Peyer's patch (tissue), 4 donors: ENCODE data around the gene WFDC12. TPM values are rescaled to one million over a fixed set of nuclear protein-coding genes. Genes with fewer than 3 reads are reported as not detected.

Source experiments
- DNase-seq, 3 donors: peaks; one replicate each; pipeline ENCODE4 v3.0.0-alpha.2; 2017 to 2019
- H3K27ac ChIP-seq, 4 donors: fragments of 200-600 bp; sonication (generic); one replicate each; pipeline ENCODE4 v1.5.1; 2016 to 2019
- H3K27me3 ChIP-seq, 2 donors: fragments of 200-600 bp; sonication (generic); one replicate each; pipeline ENCODE4 v1.5.1; 2019
- H3K36me3 ChIP-seq, 3 donors: fragments of 200-600 bp; sonication (generic); one replicate each; pipeline ENCODE4 v1.5.1; 2016 to 2019
- H3K4me1 ChIP-seq, 4 donors: fragments of 200-600 bp; sonication (generic); one replicate each; pipeline ENCODE4 v1.5.1; 2016 to 2019
- H3K4me3 ChIP-seq, 4 donors: fragments of 200-600 bp; sonication (generic); 1 replicate in 3 of 4; 2 replicates in 1 of 4; pipeline ENCODE4 v1.5.1; 2016 to 2019; ENCODE audit warnings: mild to moderate bottlenecking in 1 of 4
- H3K9me3 ChIP-seq, 4 donors: fragments of 200-600 bp; sonication (generic); one replicate each; pipeline ENCODE4 v1.5.1; 2016 to 2019; ENCODE audit warnings: mild to moderate bottlenecking in 1 of 4
- CTCF ChIP-seq, 6 experiments: fragments of 450-650 bp in 4 of 6; fragments of 200-600 bp in 2 of 6; sonication (generic) in 1 of 6; IDR thresholded peaks; one replicate each; pipeline ENCODE4 v1.5.1; 2017 to 2019; ENCODE audit warnings: antibody characterized with exemption in 6 of 6, mild to moderate bottlenecking in 3 of 6, moderate library complexity in 1 of 6
- POLR2A ChIP-seq, 2 donors: fragments of 450-650 bp; IDR thresholded peaks; one replicate each; pipeline ENCODE4 v1.5.1; 2017; ENCODE audit warnings: antibody characterized with exemption in 2 of 2, mild to moderate bottlenecking in 2 of 2, moderate library complexity in 2 of 2
- total RNA-seq, 4 donors: library from RNA; depleted of rRNA; stranded (reverse); fragments of >200 nt; gene quantifications; one replicate each; pipeline ENCODE4 v1.1.0, GENCODE V29; 2016

WFDC12 gene
- total RNA-seq, 4 donors from 2014 or later = not detected

- H3K36me3 ChIP-seq = peaks cover 0 to 34% (median 0%) of the 10 kb centered on the region in 3 donors
- no peaks in the 10 kb centered on the region for H3K27me3 ChIP-seq
- no peak overlapping the region for H3K4me3 ChIP-seq
- H3K9me3 ChIP-seq = peaks cover 0 to 7% (median 0%) of the 10 kb centered on the region in 4 donors
- DNase-seq = no peak
- H3K4me1 ChIP-seq = no peaks in the 10 kb centered on the region
- TF ChIP-seq POLR2A (IDR thresholded peaks at IDR 0.05) = no peak
- no peak for TF ChIP-seq CTCF (IDR thresholded peaks at IDR 0.05)
- no peak overlapping the region for H3K27ac ChIP-seq
Measured at GRCh38 chr20:45083127-45083526, 41.1 kb downstream of the WFDC12 start.

- Histone ChIP-seq H3K27me3 (no peaks in the 10 kb centered on the region), H3K4me1 (no peaks in the 10 kb centered on the region), H3K36me3 (peaks cover 0 to 40% (median 0%) of the 10 kb centered on the region in 3 donors), H3K9me3 (peaks cover 0 to 7% (median 0%) of the 10 kb centered on the region in 4 donors), H3K4me3 (no peak overlapping the region), H3K27ac (no peak overlapping the region)
- TF ChIP-seq POLR2A (IDR thresholded peaks at IDR 0.05) (no peak), CTCF (IDR thresholded peaks at IDR 0.05) (no peak)
- DNase-seq = no peak
Measured at GRCh38 chr20:45082468-45082867, 41.8 kb downstream of the WFDC12 start.

- no peak for DNase-seq
- Histone ChIP-seq H3K36me3 (peaks cover 0 to 55% (median 0%) of the 10 kb centered on the region in 3 donors), H3K27me3 (no peaks in the 10 kb centered on the region), H3K4me3 (no peak overlapping the region), H3K9me3 (peaks cover 0 to 7% (median 0%) of the 10 kb centered on the region in 4 donors), H3K27ac (no peak overlapping the region), H3K4me1 (no peaks in the 10 kb centered on the region)
- TF ChIP-seq POLR2A (IDR thresholded peaks at IDR 0.05) (no peak), CTCF (IDR thresholded peaks at IDR 0.05) (peak in 2 of 6 experiments; percentile 22 to 27)
Measured at GRCh38 chr20:45080867-45081624, 43.2 kb downstream of the WFDC12 start.

DNA sequence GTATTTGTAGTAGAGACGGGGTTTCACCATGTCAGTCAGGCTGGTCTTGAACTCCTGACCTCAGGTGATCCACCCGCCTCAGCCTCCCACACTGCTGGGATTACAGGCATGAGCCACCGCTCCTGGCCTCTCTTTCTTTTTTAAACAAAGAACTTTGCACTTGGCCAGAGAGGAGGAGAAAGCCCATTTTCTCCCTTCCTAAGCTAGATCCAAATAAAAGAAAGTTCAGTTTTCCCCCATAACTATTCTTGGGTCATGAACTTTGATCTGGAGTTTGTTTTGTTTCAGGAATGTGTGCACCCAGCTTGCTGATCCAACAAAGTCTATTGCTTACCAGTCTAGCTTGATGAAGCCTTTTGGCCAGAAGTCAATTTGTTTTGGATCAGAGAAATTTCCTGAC is 46.7 kb downstream of the WFDC12 start:
- H3K4me1 ChIP-seq = no peaks in the 10 kb centered on the region
- no peak overlapping the region for H3K4me3 ChIP-seq
- H3K9me3 ChIP-seq = peaks cover 0 to 6% (median 0%) of the 10 kb centered on the region in 4 donors
- H3K27ac ChIP-seq = no peak overlapping the region
- H3K27me3 ChIP-seq = no peaks in the 10 kb centered on the region
- DNase-seq = no peak
- peaks cover 0 to 73% (median 0%) of the 10 kb centered on the region in 3 donors for H3K36me3 ChIP-seq
- no peak for TF ChIP-seq CTCF (IDR thresholded peaks at IDR 0.05)
- no peak for TF ChIP-seq POLR2A (IDR thresholded peaks at IDR 0.05)

Other genes starting within 250 kb of the WFDC12 start
- gene YWHAB, start 238.8 kb downstream of the WFDC12 start, total RNA-seq = 100 to 1,000 TPM; 105 to 174 (median 125) TPM
- 100 to 1,000 TPM in 1 of 4 donors, 10 to 100 TPM in 3; 10.5 to 123 (median 33.6) TPM for gene PABPC1L, start 214.4 kb downstream of the WFDC12 start, total RNA-seq
- gene TOMM34, start 164.1 kb downstream of the WFDC12 start, total RNA-seq = 10 to 100 TPM in 3 of 4 donors, 1 to 10 TPM in 1; 8.4 to 19.0 (median 12.2) TPM
- gene STK4, start 158.0 kb downstream of the WFDC12 start, total RNA-seq = 100 to 1,000 TPM in 1 of 4 donors, 10 to 100 TPM in 3; 27.7 to 128 (median 42.9) TPM
- gene KCNS1, start 23.3 kb downstream of the WFDC12 start, total RNA-seq = under 1 TPM in 1 of 4 donors, not detected in 3; 0.27 TPM
- gene WFDC5, start 9.3 kb downstream of the WFDC12 start, total RNA-seq = not detected
- gene PI3, start 50.4 kb upstream of the WFDC12 start, total RNA-seq = 10 to 100 TPM in 2 of 4 donors, 1 to 10 TPM in 1, not detected in 1; 3.4 to 70.2 (median 58.7) TPM
- not detected for gene SEMG1, start 82.6 kb upstream of the WFDC12 start, total RNA-seq
- not detected for gene SEMG2, start 96.9 kb upstream of the WFDC12 start, total RNA-seq
- gene SLPI, start 130.1 kb upstream of the WFDC12 start, total RNA-seq = 10 to 100 TPM in 3 of 4 donors, 1 to 10 TPM in 1; 8.3 to 28.0 (median 17.8) TPM
- gene RBPJL, start 182.4 kb upstream of the WFDC12 start, total RNA-seq = not detected
- not detected for gene MATN4, start 183.8 kb upstream of the WFDC12 start, total RNA-seq
- gene SDC4, start 224.0 kb upstream of the WFDC12 start, total RNA-seq = 10 to 100 TPM; 21.5 to 49.7 (median 32.5) TPM
- 10 to 100 TPM; 23.1 to 62.2 (median 46.9) TPM for gene SYS1, start 238.7 kb upstream of the WFDC12 start, total RNA-seq